Breast epithelium (tissue), 3 donors: ENCODE data around the gene AMD1.
"Not testable (repeated sequence)": the region's sequence is repeated elsewhere in the genome, so short reads cannot be mapped to it uniquely, and the experiment has no call there.

Experiments
- CTCF ChIP-seq, 3 donors: fragments of 450-650 bp; IDR thresholded peaks; one replicate each; pipeline ENCODE4 v1.5.1; 2016 to 2017; ENCODE audit warnings: antibody characterized with exemption in 3 of 3, mild to moderate bottlenecking in 3 of 3, moderate library complexity in 3 of 3
- POLR2A ChIP-seq: fragments of 450-650 bp; IDR thresholded peaks from one replicate; pipeline ENCODE4 v1.6.1; 2016; ENCODE audit warnings: antibody characterized with exemption, mild to moderate bottlenecking, moderate library complexity

- not testable (repeated sequence) for TF ChIP-seq CTCF (IDR thresholded peaks at IDR 0.05); POLR2A
These were observed 31.7 kb downstream of the AMD1 start for GRCh38 chr6:110906273-110906672.
